SIG-M5 (cell line): ENCODE measurements around the gene TRAF3IP3.

Source experiments
- DNase-seq: peaks from one replicate; lab custom pipeline; 2025; lab: John Stamatoyannopoulos, UW

Gene TRAF3IP3

GRCh38 chr1:209829716-209830115 lies 73.9 kb downstream of the TRAF3IP3 start:
- no peak for DNase-seq

- DNase-seq = no peak
These were observed 74.9 kb downstream of the TRAF3IP3 start for GRCh38 chr1:209830722-209831121.

DNA sequence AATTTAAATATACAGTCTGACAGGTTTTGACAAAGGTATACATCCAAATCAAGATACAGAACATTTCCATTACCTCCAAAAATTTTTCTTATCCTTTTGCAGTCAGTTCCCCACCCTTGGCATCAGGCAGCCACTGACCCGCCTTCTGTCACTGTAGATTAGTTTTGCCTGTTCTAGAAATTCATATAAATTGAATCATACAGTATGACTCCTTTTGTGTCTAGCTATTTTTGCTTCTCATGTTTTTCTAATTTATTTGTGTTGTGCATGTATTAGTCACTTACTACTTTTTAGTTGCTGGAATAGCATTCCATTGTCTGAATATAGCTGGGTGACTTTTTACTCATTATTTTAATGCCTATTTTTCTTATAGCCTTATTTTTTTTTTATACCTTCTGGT lies 75.8 kb downstream of the TRAF3IP3 start:
- no peak for DNase-seq
